CD14-positive monocyte (primary cell): ENCODE measurements around the gene KAZN. TPM values are rescaled to one million over a fixed set of nuclear protein-coding genes. Genes with fewer than 3 reads are reported as not detected.

ENCODE experiments used
- DNase-seq, 3 donors: peaks; one replicate each; pipeline ENCODE4 v3.0.0-alpha.2; 2011 to 2022
- H2AFZ ChIP-seq: 2 replicates; pipeline ENCODE4 v1.6.0; 2012; ENCODE audit warnings: mild to moderate bottlenecking, low read depth, low read length, inconsistent platforms; ENCODE audit not compliant: insufficient read depth, poor library complexity, severe bottlenecking
- H3K27ac ChIP-seq, 2 donors: 1 replicate in 1 of 2; 2 replicates in 1 of 2; pipeline ENCODE4 v1.5.1; 2012 to 2013; ENCODE audit warnings: low read length in 2 of 2, control low read depth in 1 of 2, inconsistent platforms in 1 of 2, low read depth in 1 of 2, mild to moderate bottlenecking in 1 of 2
- H3K27me3 ChIP-seq, 2 donors: one replicate each; pipeline versions ENCODE4 v1.6.0 to v1.6.1; 2011 to 2013; ENCODE audit warnings: low read length in 2 of 2; ENCODE audit not compliant: control insufficient read depth in 2 of 2, insufficient read depth in 2 of 2
- H3K36me3 ChIP-seq, 2 donors: replicated peaks in 1 of 2; 1 replicate in 1 of 2; 2 replicates in 1 of 2; pipeline versions ENCODE4 v1.5.1 to v1.6.1; 2012 to 2013; ENCODE audit warnings: low read length in 2 of 2, control low read depth in 1 of 2, inconsistent platforms in 1 of 2, mild to moderate bottlenecking in 1 of 2; ENCODE audit not compliant: insufficient read depth in 2 of 2, control insufficient read depth in 1 of 2
- H3K4me1 ChIP-seq, 2 donors: 1 replicate in 1 of 2; 2 replicates in 1 of 2; pipeline versions ENCODE4 v1.5.1 to v1.6.1; 2012 to 2013; ENCODE audit warnings: low read length in 2 of 2, control low read depth in 1 of 2, inconsistent platforms in 1 of 2, mild to moderate bottlenecking in 1 of 2, moderate library complexity in 1 of 2; ENCODE audit not compliant: insufficient read depth in 2 of 2, control insufficient read depth in 1 of 2
- H3K4me2 ChIP-seq: replicated peaks from 2 replicates; pipeline ENCODE3; 2012; ENCODE audit warnings: low read length, moderate library complexity, mild to moderate bottlenecking; ENCODE audit not compliant: poor library complexity, severe bottlenecking; ENCODE audit errors: extremely low read depth
- H3K4me3 ChIP-seq, 3 experiments: fragments of 200-600 bp in 1 of 3; sonication (generic) in 1 of 3; replicated peaks in 1 of 3; 1 replicate in 2 of 3; 2 replicates in 1 of 3; pipeline ENCODE4 v1.5.1; 2011 to 2013; ENCODE audit warnings: low read length in 3 of 3, mild to moderate bottlenecking in 3 of 3, control low read depth in 2 of 3, low read depth in 2 of 3, inconsistent platforms in 1 of 3, moderate library complexity in 1 of 3
- H3K79me2 ChIP-seq: 2 replicates; pipeline ENCODE4 v1.6.0; 2012; ENCODE audit warnings: mild to moderate bottlenecking, control low read depth, inconsistent platforms, low read length, moderate library complexity; ENCODE audit not compliant: insufficient read depth
- H3K9ac ChIP-seq: 2 replicates; pipeline ENCODE4 v1.6.0; 2017; ENCODE audit warnings: low read length, mild to moderate bottlenecking; ENCODE audit not compliant: insufficient read depth, poor library complexity, severe bottlenecking
- H3K9me3 ChIP-seq, 2 donors: replicated peaks in 1 of 2; 1 replicate in 1 of 2; 2 replicates in 1 of 2; pipeline versions ENCODE4 v1.5.1 to v1.6.1; 2012 to 2013; ENCODE audit warnings: low read length in 2 of 2, control low read depth in 1 of 2; ENCODE audit not compliant: control insufficient read depth in 1 of 2, insufficient read depth in 1 of 2
- H4K20me1 ChIP-seq: 2 replicates; pipeline ENCODE4 v1.6.0; 2012; ENCODE audit warnings: mild to moderate bottlenecking, low read length, control low read depth, moderate library complexity; ENCODE audit not compliant: insufficient read depth
- H3K27ac Mint-ChIP-seq, 7 donors: one replicate each; pipeline ENCODE4 v1.8.0; 2020; ENCODE audit warnings: mild to moderate bottlenecking in 7 of 7, mixed read lengths in 7 of 7, moderate library complexity in 6 of 7, inconsistent platforms in 2 of 7
- H3K27me3 Mint-ChIP-seq, 3 donors: one replicate each; pipeline ENCODE4 v1.8.0; 2021 to 2022; ENCODE audit warnings: low read depth in 3 of 3, mild to moderate bottlenecking in 3 of 3, mixed read lengths in 3 of 3, moderate library complexity in 3 of 3, inconsistent platforms in 1 of 3
- H3K36me3 Mint-ChIP-seq, 2 donors: one replicate each; pipeline ENCODE4 v1.8.0; 2020; ENCODE audit warnings: mixed read lengths in 2 of 2, inconsistent platforms in 1 of 2, mild to moderate bottlenecking in 1 of 2
- H3K4me1 Mint-ChIP-seq: one replicate; pipeline ENCODE4 v1.8.0; 2020; ENCODE audit warnings: mild to moderate bottlenecking, mixed read lengths
- H3K4me3 Mint-ChIP-seq, 2 donors: one replicate each; pipeline ENCODE4 v1.8.0; 2020; ENCODE audit warnings: mild to moderate bottlenecking in 2 of 2, mixed read lengths in 2 of 2, moderate library complexity in 1 of 2
- H3K9me3 Mint-ChIP-seq, 7 donors: one replicate each; pipeline ENCODE4 v1.8.0; 2020 to 2022; ENCODE audit warnings: mixed read lengths in 7 of 7, mild to moderate bottlenecking in 6 of 7, moderate library complexity in 6 of 7, inconsistent platforms in 2 of 7
- WGBS: methylation state at CpG from one replicate; pipeline ENCODE4 v1.1.5; 2013; ENCODE audit warnings: missing lambda C conversion rate; ENCODE audit not compliant: insufficient coverage; 5-methylcytosine and 5-hydroxymethylcytosine counted together
- intact Hi-C, 2 donors: fragments of 100-400 bp; cut with micrococcal nuclease; formaldehyde crosslinking; loops; one replicate each; pipeline versions ENCODE4 v1.15.0 to v1.15.1; 2023
- polyA plus RNA-seq, 3 donors: library from polyadenylated mRNA; depleted of rRNA in 1 of 3; unstranded in 2 of 3; stranded (reverse) in 1 of 3; fragments of 300-500 nt in 2 of 3; fragments of >200 nt in 1 of 3; fragmentation: Illumina TruSeq in 2 of 3; gene quantifications; 1 replicate in 2 of 3; 2 replicates in 1 of 3; pipeline ENCODE4 v1.2.3, GENCODE V29; 2012 to 2021
- TF ChIP-seq, protein P1 (sequence below): fragments of 200-600 bp; IDR thresholded peaks from one replicate; pipeline ENCODE4 v1.8.0; 2022; ENCODE audit warnings: antibody characterized with exemption, mild to moderate bottlenecking

The KAZN gene
- polyA plus RNA-seq, 3 donors, result not detected

- H3K27ac ChIP-seq, result no peak overlapping the region
- no peak overlapping the region for H2AFZ ChIP-seq
- intact Hi-C loops, result no loop called here
- TF ChIP-seq, protein P1, sequence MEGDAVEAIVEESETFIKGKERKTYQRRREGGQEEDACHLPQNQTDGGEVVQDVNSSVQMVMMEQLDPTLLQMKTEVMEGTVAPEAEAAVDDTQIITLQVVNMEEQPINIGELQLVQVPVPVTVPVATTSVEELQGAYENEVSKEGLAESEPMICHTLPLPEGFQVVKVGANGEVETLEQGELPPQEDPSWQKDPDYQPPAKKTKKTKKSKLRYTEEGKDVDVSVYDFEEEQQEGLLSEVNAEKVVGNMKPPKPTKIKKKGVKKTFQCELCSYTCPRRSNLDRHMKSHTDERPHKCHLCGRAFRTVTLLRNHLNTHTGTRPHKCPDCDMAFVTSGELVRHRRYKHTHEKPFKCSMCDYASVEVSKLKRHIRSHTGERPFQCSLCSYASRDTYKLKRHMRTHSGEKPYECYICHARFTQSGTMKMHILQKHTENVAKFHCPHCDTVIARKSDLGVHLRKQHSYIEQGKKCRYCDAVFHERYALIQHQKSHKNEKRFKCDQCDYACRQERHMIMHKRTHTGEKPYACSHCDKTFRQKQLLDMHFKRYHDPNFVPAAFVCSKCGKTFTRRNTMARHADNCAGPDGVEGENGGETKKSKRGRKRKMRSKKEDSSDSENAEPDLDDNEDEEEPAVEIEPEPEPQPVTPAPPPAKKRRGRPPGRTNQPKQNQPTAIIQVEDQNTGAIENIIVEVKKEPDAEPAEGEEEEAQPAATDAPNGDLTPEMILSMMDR, result no peak
- no peak overlapping the region for H3K4me2 ChIP-seq
- H4K20me1 ChIP-seq, result no peaks in the 10 kb centered on the region
- no peak overlapping the region for H3K9ac ChIP-seq
- Mint-ChIP-seq H3K4me1 (peaks cover 10% of the 10 kb centered on the region), H3K4me3 (no peak overlapping the region), H3K36me3 (no peaks in the 10 kb centered on the region), H3K9me3 (no peaks in the 10 kb centered on the region), H3K27ac (peak overlapping the region in 1 of 7 donors; percentile 37), H3K27me3 (peaks cover 13 to 18% (median 14%) of the 10 kb centered on the region in 3 donors)
- no peaks in the 10 kb centered on the region for H3K9me3 ChIP-seq
- no peak for DNase-seq
- peaks cover 0 to 4% of the 10 kb centered on the region in 2 donors for H3K4me1 ChIP-seq
- 80% methylated on average over 7 of the region's 7 CpGs for WGBS
- H3K79me2 ChIP-seq, result no peaks in the 10 kb centered on the region
- H3K36me3 ChIP-seq, result no peaks in the 10 kb centered on the region
- H3K27me3 ChIP-seq, result no peaks in the 10 kb centered on the region
- no peak overlapping the region for H3K4me3 ChIP-seq
Observed at GRCh38 chr1:15096293-15096692, 497.8 kb downstream of the KAZN start.

GRCh38 chr1:15098176-15099125, 500.0 kb downstream of the KAZN start:
- no peak overlapping the region for H3K27ac ChIP-seq
- Mint-ChIP-seq H3K9me3 (no peaks in the 10 kb centered on the region), H3K27ac (no peak overlapping the region), H3K4me1 (peaks cover 10% of the 10 kb centered on the region), H3K4me3 (no peak overlapping the region), H3K36me3 (no peaks in the 10 kb centered on the region), H3K27me3 (peaks cover 11 to 21% (median 18%) of the 10 kb centered on the region in 3 donors)
- no peaks in the 10 kb centered on the region for H3K36me3 ChIP-seq
- 97% methylated on average over 12 of the region's 15 CpGs for WGBS
- H3K9me3 ChIP-seq, result no peaks in the 10 kb centered on the region
- H2AFZ ChIP-seq, result no peak overlapping the region
- H4K20me1 ChIP-seq, result no peaks in the 10 kb centered on the region
- intact Hi-C loops, result no loop called here
- no peaks in the 10 kb centered on the region for H3K27me3 ChIP-seq
- H3K9ac ChIP-seq, result no peak overlapping the region
- no peak overlapping the region for H3K4me3 ChIP-seq
- TF ChIP-seq, protein P1, result no peak
- H3K4me2 ChIP-seq, result no peak overlapping the region
- H3K4me1 ChIP-seq, result peaks cover 0 to 4% of the 10 kb centered on the region in 2 donors
- no peak for DNase-seq
- no peaks in the 10 kb centered on the region for H3K79me2 ChIP-seq
